ENCODE results near the gene BOLA3. TPM values are rescaled to one million over a fixed set of nuclear protein-coding genes. Genes with fewer than 3 reads are reported as not detected.

The BOLA3 gene
- total and polyA plus RNA-seq, 4 donors: 9.5 to 35.2 (median 27.1) TPM

DNA sequence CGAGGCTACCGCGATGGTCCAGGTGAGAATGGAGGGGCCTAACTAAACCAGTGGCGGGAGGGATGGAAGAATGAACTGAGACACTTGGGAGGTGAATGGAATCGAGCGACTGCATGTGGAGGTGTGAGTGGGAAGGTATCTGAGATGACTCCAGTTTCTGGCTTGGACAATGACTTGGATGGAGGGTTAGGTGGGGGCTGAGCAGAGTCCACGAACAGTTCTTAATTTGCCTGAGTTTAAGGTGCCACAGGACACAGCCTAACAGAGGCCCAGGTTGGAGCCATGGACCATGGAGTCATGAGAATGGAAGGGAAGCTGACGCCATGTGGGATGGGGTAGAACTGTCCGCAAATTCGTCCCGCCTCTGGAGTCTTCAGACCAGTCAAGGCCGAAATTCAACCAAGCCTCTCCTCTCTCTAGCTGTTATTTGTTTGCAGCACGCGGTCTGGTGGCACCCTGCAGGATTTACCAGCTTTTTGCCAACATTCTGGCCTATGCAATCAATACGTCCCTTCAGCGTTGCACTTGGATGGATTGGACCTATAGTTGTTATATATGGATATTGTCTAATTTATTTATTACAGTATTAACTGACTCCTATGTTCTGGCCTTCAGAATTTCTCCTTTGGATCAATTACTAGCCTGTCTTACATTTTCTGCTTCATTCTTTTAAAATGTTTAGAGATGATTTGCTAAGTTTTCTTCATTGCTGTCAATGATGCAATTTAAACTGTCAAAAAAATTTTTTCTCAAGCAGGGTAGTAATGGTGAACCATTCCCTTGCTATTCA is 940 bp upstream of the BOLA3 start:
- TF ChIP-seq, protein P1, sequence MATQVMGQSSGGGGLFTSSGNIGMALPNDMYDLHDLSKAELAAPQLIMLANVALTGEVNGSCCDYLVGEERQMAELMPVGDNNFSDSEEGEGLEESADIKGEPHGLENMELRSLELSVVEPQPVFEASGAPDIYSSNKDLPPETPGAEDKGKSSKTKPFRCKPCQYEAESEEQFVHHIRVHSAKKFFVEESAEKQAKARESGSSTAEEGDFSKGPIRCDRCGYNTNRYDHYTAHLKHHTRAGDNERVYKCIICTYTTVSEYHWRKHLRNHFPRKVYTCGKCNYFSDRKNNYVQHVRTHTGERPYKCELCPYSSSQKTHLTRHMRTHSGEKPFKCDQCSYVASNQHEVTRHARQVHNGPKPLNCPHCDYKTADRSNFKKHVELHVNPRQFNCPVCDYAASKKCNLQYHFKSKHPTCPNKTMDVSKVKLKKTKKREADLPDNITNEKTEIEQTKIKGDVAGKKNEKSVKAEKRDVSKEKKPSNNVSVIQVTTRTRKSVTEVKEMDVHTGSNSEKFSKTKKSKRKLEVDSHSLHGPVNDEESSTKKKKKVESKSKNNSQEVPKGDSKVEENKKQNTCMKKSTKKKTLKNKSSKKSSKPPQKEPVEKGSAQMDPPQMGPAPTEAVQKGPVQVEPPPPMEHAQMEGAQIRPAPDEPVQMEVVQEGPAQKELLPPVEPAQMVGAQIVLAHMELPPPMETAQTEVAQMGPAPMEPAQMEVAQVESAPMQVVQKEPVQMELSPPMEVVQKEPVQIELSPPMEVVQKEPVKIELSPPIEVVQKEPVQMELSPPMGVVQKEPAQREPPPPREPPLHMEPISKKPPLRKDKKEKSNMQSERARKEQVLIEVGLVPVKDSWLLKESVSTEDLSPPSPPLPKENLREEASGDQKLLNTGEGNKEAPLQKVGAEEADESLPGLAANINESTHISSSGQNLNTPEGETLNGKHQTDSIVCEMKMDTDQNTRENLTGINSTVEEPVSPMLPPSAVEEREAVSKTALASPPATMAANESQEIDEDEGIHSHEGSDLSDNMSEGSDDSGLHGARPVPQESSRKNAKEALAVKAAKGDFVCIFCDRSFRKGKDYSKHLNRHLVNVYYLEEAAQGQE (IDR thresholded peaks at IDR 0.05): no peak
- no peak for TF ChIP-seq TAF1 (conservative IDR thresholded peaks at IDR 0.05)
- no peak for TF ChIP-seq GABPA (IDR thresholded peaks at IDR 0.05 in 1 of 2, conservative IDR thresholded peaks at IDR 0.05 in 1 of 2)
- TF ChIP-seq, protein P2, sequence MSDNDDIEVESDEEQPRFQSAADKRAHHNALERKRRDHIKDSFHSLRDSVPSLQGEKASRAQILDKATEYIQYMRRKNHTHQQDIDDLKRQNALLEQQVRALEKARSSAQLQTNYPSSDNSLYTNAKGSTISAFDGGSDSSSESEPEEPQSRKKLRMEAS (IDR thresholded peaks at IDR 0.05): no peak
- Histone ChIP-seq H3K27me3 (ENCODE audit: control insufficient read depth in 4 of 4, insufficient read depth in 4 of 4, low read length in 3 of 4) (no peaks in the 10 kb centered on the region), H3K36me3 (ENCODE audit: control insufficient read depth in 4 of 4, insufficient read depth in 3 of 4, low read depth in 1 of 4, low read length in 3 of 4) (peaks cover 3 to 5% (median 4%) of the 10 kb centered on the region in 4 donors), H3K27ac (ENCODE audit: low read depth in 1 of 2, low read length in 2 of 2) (no peak overlapping the region), H3K9me3 (ENCODE audit: control insufficient read depth in 4 of 4, low read length in 3 of 4) (no peaks in the 10 kb centered on the region), H3K9ac (ENCODE audit: low read depth in 1 of 2, low read length in 2 of 2) (no peak overlapping the region), H3K4me1 (ENCODE audit: control insufficient read depth in 4 of 4, insufficient read depth in 4 of 4, low read length in 3 of 4) (peaks cover 5 to 16% (median 11%) of the 10 kb centered on the region in 4 donors), H3K4me3 (ENCODE audit: low read depth in 1 of 3, low read length in 3 of 3) (no peak overlapping the region)
- no peak for DNase-seq (ENCODE audit: low spot score)
- WGBS: 69% methylated on average over 16 of the region's 16 CpGs

DNA sequence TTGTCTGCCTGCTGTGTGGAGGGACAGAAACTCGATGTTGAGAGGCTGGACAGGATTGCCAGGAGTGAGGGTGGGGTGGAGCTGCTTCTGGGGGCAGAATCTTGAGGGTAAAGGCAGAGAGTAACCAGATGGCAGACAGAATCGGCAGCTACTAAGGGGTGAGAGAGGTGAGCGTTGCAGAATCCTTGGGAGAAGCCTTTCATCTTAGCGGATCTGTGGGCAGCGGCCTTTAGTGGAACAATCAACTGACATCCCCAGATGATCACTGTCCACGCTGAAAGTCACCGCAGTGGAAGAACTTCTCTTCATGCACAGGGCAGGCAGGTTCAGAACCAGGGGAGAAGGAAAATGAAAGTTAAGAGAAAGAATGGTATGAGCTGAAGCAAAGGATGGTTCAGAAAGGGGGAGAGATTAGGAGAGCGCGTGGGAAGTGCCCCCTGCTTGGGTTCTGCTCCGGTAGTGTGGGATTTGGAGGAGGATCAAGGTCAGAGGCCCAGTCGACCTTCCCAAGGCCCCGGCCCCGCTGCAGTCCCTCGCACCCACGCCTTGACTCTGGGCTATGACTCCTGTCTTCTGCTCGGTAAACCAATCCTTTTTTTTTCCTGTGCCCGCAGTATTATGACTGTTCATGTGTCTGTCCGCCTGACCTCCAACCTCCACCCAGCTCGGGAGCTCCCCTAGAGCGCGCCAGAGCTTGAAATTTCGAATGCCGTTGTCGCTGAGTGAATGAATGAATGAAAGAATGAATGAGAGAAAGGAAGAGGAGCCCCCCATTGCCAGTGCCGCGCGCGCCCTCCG is 584 bp downstream of the BOLA3 start:
- DNase-seq (ENCODE audit: low spot score): no peak
- Histone ChIP-seq H3K27me3 (ENCODE audit: control insufficient read depth in 4 of 4, insufficient read depth in 4 of 4, low read length in 3 of 4) (no peaks in the 10 kb centered on the region), H3K9me3 (ENCODE audit: control insufficient read depth in 4 of 4, low read length in 3 of 4) (no peaks in the 10 kb centered on the region), H3K36me3 (ENCODE audit: control insufficient read depth in 4 of 4, insufficient read depth in 3 of 4, low read depth in 1 of 4, low read length in 3 of 4) (peaks cover 0 to 3% (median 2%) of the 10 kb centered on the region in 4 donors), H3K4me3 (ENCODE audit: low read depth in 1 of 3, low read length in 3 of 3) (peak overlapping the region; percentile 73 to 84 (median 82)), H3K4me1 (ENCODE audit: control insufficient read depth in 4 of 4, insufficient read depth in 4 of 4, low read length in 3 of 4) (peaks cover 5 to 16% (median 11%) of the 10 kb centered on the region in 4 donors), H3K9ac (ENCODE audit: low read depth in 1 of 2, low read length in 2 of 2) (peak overlapping the region in 1 of 2 donors; percentile 20), H3K27ac (ENCODE audit: low read depth in 1 of 2, low read length in 2 of 2) (no peak overlapping the region)
- 11% methylated on average over 29 of the region's 29 CpGs for WGBS
- no peak for TF ChIP-seq EGR1 (IDR thresholded peaks at IDR 0.05; ENCODE audit: low read depth in 2 of 2)

DNA sequence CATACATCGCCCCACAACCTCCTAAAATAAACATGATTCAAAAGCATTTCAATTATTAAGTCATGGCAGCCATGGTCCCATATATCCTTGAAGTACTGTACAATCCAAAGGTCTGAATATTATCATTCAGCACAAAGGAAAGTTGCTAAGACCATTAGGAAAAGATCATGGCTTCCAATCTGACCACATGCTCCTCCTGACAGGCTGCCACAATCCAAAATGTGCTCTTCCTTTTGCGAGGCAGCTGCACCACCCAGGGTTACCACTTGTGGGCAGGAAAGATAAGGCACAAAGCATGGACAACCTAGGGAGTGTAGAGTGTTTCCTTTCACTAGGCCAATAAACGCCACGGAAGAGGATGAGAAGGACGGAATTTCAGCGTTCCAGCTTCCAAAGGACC is 5.4 kb downstream of the BOLA3 start:
- WGBS: 87% methylated on average over 6 of the region's 6 CpGs
- H3K4me1 ChIP-seq (ENCODE audit: control insufficient read depth in 4 of 4, insufficient read depth in 4 of 4, low read length in 3 of 4): peaks cover 5 to 10% (median 9%) of the 10 kb centered on the region in 4 donors
- no peak overlapping the region for H3K27ac ChIP-seq (ENCODE audit: low read depth in 1 of 2, low read length in 2 of 2)
- no peak overlapping the region for H3K4me3 ChIP-seq (ENCODE audit: low read depth in 1 of 3, low read length in 3 of 3)
- H3K9ac ChIP-seq (ENCODE audit: low read depth in 1 of 2, low read length in 2 of 2): no peak overlapping the region
- H3K9me3 ChIP-seq (ENCODE audit: control insufficient read depth in 4 of 4, low read length in 3 of 4): no peaks in the 10 kb centered on the region
- DNase-seq (ENCODE audit: low spot score): no peak
- peaks cover 0 to 3% (median under 1%) of the 10 kb centered on the region in 4 donors for H3K36me3 ChIP-seq (ENCODE audit: control insufficient read depth in 4 of 4, insufficient read depth in 3 of 4, low read depth in 1 of 4, low read length in 3 of 4)
- no peaks in the 10 kb centered on the region for H3K27me3 ChIP-seq (ENCODE audit: control insufficient read depth in 4 of 4, insufficient read depth in 4 of 4, low read length in 3 of 4)
- TF ChIP-seq GABPA (IDR thresholded peaks at IDR 0.05 in 1 of 2, conservative IDR thresholded peaks at IDR 0.05 in 1 of 2) (no peak), YY1 (IDR thresholded peaks at IDR 0.05) (no peak), FOXA1 (IDR thresholded peaks at IDR 0.05) (no peak), TAF1 (conservative IDR thresholded peaks at IDR 0.05) (no peak), HNF4G (IDR thresholded peaks at IDR 0.05) (no peak), EGR1 (IDR thresholded peaks at IDR 0.05; ENCODE audit: low read depth in 2 of 2) (no peak), JUND (IDR thresholded peaks at IDR 0.05) (no peak), RAD21 (IDR thresholded peaks at IDR 0.05) (no peak), HNF4A (conservative IDR thresholded peaks at IDR 0.05) (no peak), NR2F2 (IDR thresholded peaks at IDR 0.05) (no peak)
- TF ChIP-seq, protein P3, sequence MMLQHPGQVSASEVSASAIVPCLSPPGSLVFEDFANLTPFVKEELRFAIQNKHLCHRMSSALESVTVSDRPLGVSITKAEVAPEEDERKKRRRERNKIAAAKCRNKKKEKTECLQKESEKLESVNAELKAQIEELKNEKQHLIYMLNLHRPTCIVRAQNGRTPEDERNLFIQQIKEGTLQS (IDR thresholded peaks at IDR 0.05): no peak
- TF ChIP-seq, protein P2 (IDR thresholded peaks at IDR 0.05): no peak
- TF ChIP-seq, protein P1 (IDR thresholded peaks at IDR 0.05): no peak
- TF ChIP-seq, protein P4, sequence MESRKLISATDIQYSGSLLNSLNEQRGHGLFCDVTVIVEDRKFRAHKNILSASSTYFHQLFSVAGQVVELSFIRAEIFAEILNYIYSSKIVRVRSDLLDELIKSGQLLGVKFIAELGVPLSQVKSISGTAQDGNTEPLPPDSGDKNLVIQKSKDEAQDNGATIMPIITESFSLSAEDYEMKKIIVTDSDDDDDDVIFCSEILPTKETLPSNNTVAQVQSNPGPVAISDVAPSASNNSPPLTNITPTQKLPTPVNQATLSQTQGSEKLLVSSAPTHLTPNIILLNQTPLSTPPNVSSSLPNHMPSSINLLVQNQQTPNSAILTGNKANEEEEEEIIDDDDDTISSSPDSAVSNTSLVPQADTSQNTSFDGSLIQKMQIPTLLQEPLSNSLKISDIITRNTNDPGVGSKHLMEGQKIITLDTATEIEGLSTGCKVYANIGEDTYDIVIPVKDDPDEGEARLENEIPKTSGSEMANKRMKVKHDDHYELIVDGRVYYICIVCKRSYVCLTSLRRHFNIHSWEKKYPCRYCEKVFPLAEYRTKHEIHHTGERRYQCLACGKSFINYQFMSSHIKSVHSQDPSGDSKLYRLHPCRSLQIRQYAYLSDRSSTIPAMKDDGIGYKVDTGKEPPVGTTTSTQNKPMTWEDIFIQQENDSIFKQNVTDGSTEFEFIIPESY (IDR thresholded peaks at IDR 0.05): no peak

Data from liver (tissue), 9 donors.